ENCODE data around the gene NEO1.
A peak's percentile ranks its signal among the peaks of the same experiment; 100 is the strongest.

The NEO1 gene

GRCh38 chr15:73270366-73271097 is 218.3 kb downstream of the NEO1 start:
- Histone ChIP-seq H3K4me1 (ENCODE audit: insufficient read depth, low read length) (0 out of 2 replicates have a peak, but pooled peaks cover 3% of the 10 kb centered on the region), H3K36me3 (ENCODE audit: insufficient read depth, low read length) (peaks cover 63% of the 10 kb centered on the region), H3K4me3 (ENCODE audit: low read length) (no peak overlapping the region), H3K9ac (ENCODE audit: low read depth, low read length) (no peak overlapping the region), H3K9me3 (ENCODE audit: insufficient read depth, low read depth, low read length) (no peaks in the 10 kb centered on the region), H3K27ac (ENCODE audit: low read depth, low read length) (no peak overlapping the region), H3K27me3 (ENCODE audit: insufficient read depth, low read length) (no peaks in the 10 kb centered on the region)
- WGBS, result 95% methylated on average over 3 of the region's 3 CpGs

- no peak overlapping the region for H3K4me3 ChIP-seq (ENCODE audit: low read length)
- no peaks in the 10 kb centered on the region for H3K9me3 ChIP-seq (ENCODE audit: insufficient read depth, low read depth, low read length)
- H3K4me1 ChIP-seq (ENCODE audit: insufficient read depth, low read length), result 0 out of 2 replicates have a peak, but pooled peaks cover 3% of the 10 kb centered on the region
- 0 out of 2 replicates have a peak overlapping the region, but pooled peaks have one; percentile 32 for H3K27ac ChIP-seq (ENCODE audit: low read depth, low read length)
- WGBS, result 60% methylated on average over 5 of the region's 5 CpGs
- H3K36me3 ChIP-seq (ENCODE audit: insufficient read depth, low read length), result peaks cover 54% of the 10 kb centered on the region
- H3K9ac ChIP-seq (ENCODE audit: low read depth, low read length), result no peak overlapping the region
- H3K27me3 ChIP-seq (ENCODE audit: insufficient read depth, low read length), result no peaks in the 10 kb centered on the region
Measured at GRCh38 chr15:73273181-73274002, 221.1 kb downstream of the NEO1 start.

- Histone ChIP-seq H3K36me3 (ENCODE audit: insufficient read depth, low read length) (peaks cover 45% of the 10 kb centered on the region), H3K27ac (ENCODE audit: low read depth, low read length) (no peak overlapping the region), H3K4me3 (ENCODE audit: low read length) (no peak overlapping the region), H3K9me3 (ENCODE audit: insufficient read depth, low read depth, low read length) (no peaks in the 10 kb centered on the region), H3K27me3 (ENCODE audit: insufficient read depth, low read length) (no peaks in the 10 kb centered on the region), H3K9ac (ENCODE audit: low read depth, low read length) (no peak overlapping the region), H3K4me1 (ENCODE audit: insufficient read depth, low read length) (0 out of 2 replicates have a peak, but pooled peaks cover 3% of the 10 kb centered on the region)
Measured at GRCh38 chr15:73275862-73276261, 223.6 kb downstream of the NEO1 start.

- H3K27me3 ChIP-seq (ENCODE audit: insufficient read depth, low read length), result no peaks in the 10 kb centered on the region
- peaks cover 59% of the 10 kb centered on the region for H3K36me3 ChIP-seq (ENCODE audit: insufficient read depth, low read length)
- no peaks in the 10 kb centered on the region for H3K4me1 ChIP-seq (ENCODE audit: insufficient read depth, low read length)
- no peak overlapping the region for H3K4me3 ChIP-seq (ENCODE audit: low read length)
- whole genome bisulfite sequencing, result 95% methylated on average over 8 of the region's 8 CpGs
- no peak overlapping the region for H3K27ac ChIP-seq (ENCODE audit: low read depth, low read length)
- no peaks in the 10 kb centered on the region for H3K9me3 ChIP-seq (ENCODE audit: insufficient read depth, low read depth, low read length)
- no peak overlapping the region for H3K9ac ChIP-seq (ENCODE audit: low read depth, low read length)
Measured at GRCh38 chr15:73282567-73283365, 230.5 kb downstream of the NEO1 start.

- no peak overlapping the region for H3K27ac ChIP-seq (ENCODE audit: low read depth, low read length)
- H3K36me3 ChIP-seq (ENCODE audit: insufficient read depth, low read length), result peaks cover 63% of the 10 kb centered on the region
- no peaks in the 10 kb centered on the region for H3K9me3 ChIP-seq (ENCODE audit: insufficient read depth, low read depth, low read length)
- H3K9ac ChIP-seq (ENCODE audit: low read depth, low read length), result no peak overlapping the region
- H3K4me1 ChIP-seq (ENCODE audit: insufficient read depth, low read length), result no peaks in the 10 kb centered on the region
- no peaks in the 10 kb centered on the region for H3K27me3 ChIP-seq (ENCODE audit: insufficient read depth, low read length)
- 91% methylated on average over 2 of the region's 2 CpGs for WGBS
- no peak overlapping the region for H3K4me3 ChIP-seq (ENCODE audit: low read length)
Measured at GRCh38 chr15:73283366-73283962, 231.2 kb downstream of the NEO1 start.

GRCh38 chr15:73284090-73284716 is 231.9 kb downstream of the NEO1 start:
- H3K9me3 ChIP-seq (ENCODE audit: insufficient read depth, low read depth, low read length), result no peaks in the 10 kb centered on the region
- no peak overlapping the region for H3K9ac ChIP-seq (ENCODE audit: low read depth, low read length)
- no peaks in the 10 kb centered on the region for H3K27me3 ChIP-seq (ENCODE audit: insufficient read depth, low read length)
- no peak overlapping the region for H3K27ac ChIP-seq (ENCODE audit: low read depth, low read length)
- WGBS, result 94% methylated on average over 3 of the region's 3 CpGs
- H3K36me3 ChIP-seq (ENCODE audit: insufficient read depth, low read length), result peaks cover 66% of the 10 kb centered on the region
- no peak overlapping the region for H3K4me3 ChIP-seq (ENCODE audit: low read length)
- H3K4me1 ChIP-seq (ENCODE audit: insufficient read depth, low read length), result no peaks in the 10 kb centered on the region

- peaks cover 74% of the 10 kb centered on the region for H3K36me3 ChIP-seq (ENCODE audit: insufficient read depth, low read length)
- no peak overlapping the region for H3K27ac ChIP-seq (ENCODE audit: low read depth, low read length)
- H3K4me1 ChIP-seq (ENCODE audit: insufficient read depth, low read length), result no peaks in the 10 kb centered on the region
- no peaks in the 10 kb centered on the region for H3K9me3 ChIP-seq (ENCODE audit: insufficient read depth, low read depth, low read length)
- no peak overlapping the region for H3K9ac ChIP-seq (ENCODE audit: low read depth, low read length)
- 92% methylated on average over 2 of the region's 2 CpGs for WGBS
- no peak overlapping the region for H3K4me3 ChIP-seq (ENCODE audit: low read length)
- H3K27me3 ChIP-seq (ENCODE audit: insufficient read depth, low read length), result no peaks in the 10 kb centered on the region
Measured at GRCh38 chr15:73286311-73286710, 234.0 kb downstream of the NEO1 start.

GRCh38 chr15:73287019-73287418 is 234.8 kb downstream of the NEO1 start:
- H3K4me3 ChIP-seq (ENCODE audit: low read length), result no peak overlapping the region
- H3K9me3 ChIP-seq (ENCODE audit: insufficient read depth, low read depth, low read length), result no peaks in the 10 kb centered on the region
- 91% methylated on average over 1 of the region's 1 CpG for WGBS
- no peaks in the 10 kb centered on the region for H3K4me1 ChIP-seq (ENCODE audit: insufficient read depth, low read length)
- H3K9ac ChIP-seq (ENCODE audit: low read depth, low read length), result no peak overlapping the region
- no peaks in the 10 kb centered on the region for H3K27me3 ChIP-seq (ENCODE audit: insufficient read depth, low read length)
- no peak overlapping the region for H3K27ac ChIP-seq (ENCODE audit: low read depth, low read length)
- H3K36me3 ChIP-seq (ENCODE audit: insufficient read depth, low read length), result peaks cover 74% of the 10 kb centered on the region

- H3K9me3 ChIP-seq (ENCODE audit: insufficient read depth, low read depth, low read length), result no peaks in the 10 kb centered on the region
- WGBS, result 100% methylated on average over 1 of the region's 1 CpG
- no peaks in the 10 kb centered on the region for H3K4me1 ChIP-seq (ENCODE audit: insufficient read depth, low read length)
- H3K4me3 ChIP-seq (ENCODE audit: low read length), result no peak overlapping the region
- no peak overlapping the region for H3K9ac ChIP-seq (ENCODE audit: low read depth, low read length)
- peaks cover 66% of the 10 kb centered on the region for H3K36me3 ChIP-seq (ENCODE audit: insufficient read depth, low read length)
- H3K27ac ChIP-seq (ENCODE audit: low read depth, low read length), result no peak overlapping the region
- no peaks in the 10 kb centered on the region for H3K27me3 ChIP-seq (ENCODE audit: insufficient read depth, low read length)
Measured at GRCh38 chr15:73291441-73291840, 239.2 kb downstream of the NEO1 start.

- WGBS, result 94% methylated on average over 4 of the region's 4 CpGs
- Histone ChIP-seq H3K36me3 (ENCODE audit: insufficient read depth, low read length) (peaks cover 60% of the 10 kb centered on the region), H3K27me3 (ENCODE audit: insufficient read depth, low read length) (no peaks in the 10 kb centered on the region), H3K27ac (ENCODE audit: low read depth, low read length) (no peak overlapping the region), H3K4me3 (ENCODE audit: low read length) (no peak overlapping the region), H3K9me3 (ENCODE audit: insufficient read depth, low read depth, low read length) (no peaks in the 10 kb centered on the region), H3K9ac (ENCODE audit: low read depth, low read length) (no peak overlapping the region), H3K4me1 (ENCODE audit: insufficient read depth, low read length) (no peaks in the 10 kb centered on the region)
Measured at GRCh38 chr15:73293773-73294172, 241.5 kb downstream of the NEO1 start.

Data from HUES64 (cell line).